Neuron (in vitro differentiated cells): ENCODE data around the gene CFAP410.

Experiments used
- H2AFZ ChIP-seq: one replicate; pipeline ENCODE4 v1.6.1; 2013; ENCODE audit warnings: low read depth, mild to moderate bottlenecking, inconsistent platforms, low read length, moderate library complexity
- H3K27me3 ChIP-seq: one replicate; pipeline ENCODE4 v1.6.1; 2013; ENCODE audit warnings: low read length; ENCODE audit not compliant: insufficient read depth
- H3K36me3 ChIP-seq: one replicate; pipeline ENCODE4 v1.6.1; 2013; ENCODE audit warnings: low read length; ENCODE audit not compliant: insufficient read depth
- H3K4me1 ChIP-seq: one replicate; pipeline ENCODE4 v1.6.1; 2013; ENCODE audit warnings: low read length; ENCODE audit not compliant: insufficient read depth
- H3K4me3 ChIP-seq: 2 replicates; pipeline ENCODE4 v1.5.1; 2013; ENCODE audit warnings: mild to moderate bottlenecking, low read length, moderate library complexity
- H3K9me3 ChIP-seq: one replicate; pipeline ENCODE4 v1.6.1; 2013; ENCODE audit warnings: low read length

The CFAP410 gene

DNA sequence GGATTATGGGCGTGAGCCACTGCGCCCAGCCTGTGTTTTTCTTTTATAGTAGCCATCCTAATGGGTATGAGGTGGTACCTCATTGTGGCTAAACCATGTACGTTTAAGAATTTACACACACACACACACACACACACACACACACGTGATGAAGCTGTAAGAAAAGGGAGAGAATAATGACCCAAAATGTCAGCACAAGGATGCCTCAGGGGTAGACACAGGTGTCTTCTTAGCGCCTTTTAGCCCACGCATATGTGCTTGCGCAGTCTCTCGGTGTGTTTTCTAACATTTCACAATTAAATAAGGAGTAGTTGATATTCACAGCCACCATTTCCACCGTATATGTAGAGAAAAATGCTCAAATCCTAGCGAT lies 40.1 kb downstream of the CFAP410 start:
- H3K27me3 ChIP-seq, result peaks cover 5% of the 10 kb centered on the region
- no peaks in the 10 kb centered on the region for H3K36me3 ChIP-seq
- H3K4me1 ChIP-seq, result peaks cover 38% of the 10 kb centered on the region
- H3K4me3 ChIP-seq, result peak overlapping the region; percentile 63
- peak overlapping the region; percentile 81 for H2AFZ ChIP-seq
- no peaks in the 10 kb centered on the region for H3K9me3 ChIP-seq

DNA sequence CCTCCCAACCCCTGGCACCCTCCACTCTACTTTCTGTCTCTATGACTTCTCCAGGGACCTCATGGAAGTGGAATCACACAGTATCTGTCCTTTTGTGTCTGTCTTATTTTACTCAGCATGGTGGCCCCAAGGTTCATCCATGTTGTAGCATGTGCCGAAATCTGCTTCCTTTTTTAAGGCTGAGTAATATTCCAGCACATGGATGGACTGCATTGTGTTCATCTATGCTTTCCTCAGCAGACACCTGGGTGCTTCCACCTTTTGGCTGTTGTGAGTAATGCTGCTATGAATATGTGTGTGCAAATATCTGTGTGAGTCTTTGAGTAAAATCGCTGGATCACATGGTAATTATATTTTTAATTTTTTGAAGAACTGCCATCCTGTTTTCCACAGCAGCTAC lies 40.9 kb downstream of the CFAP410 start:
- peaks cover 30% of the 10 kb centered on the region for H3K4me1 ChIP-seq
- H2AFZ ChIP-seq, result no peak overlapping the region
- H3K9me3 ChIP-seq, result no peaks in the 10 kb centered on the region
- H3K4me3 ChIP-seq, result no peak overlapping the region
- peaks cover 5% of the 10 kb centered on the region for H3K27me3 ChIP-seq
- no peaks in the 10 kb centered on the region for H3K36me3 ChIP-seq

DNA sequence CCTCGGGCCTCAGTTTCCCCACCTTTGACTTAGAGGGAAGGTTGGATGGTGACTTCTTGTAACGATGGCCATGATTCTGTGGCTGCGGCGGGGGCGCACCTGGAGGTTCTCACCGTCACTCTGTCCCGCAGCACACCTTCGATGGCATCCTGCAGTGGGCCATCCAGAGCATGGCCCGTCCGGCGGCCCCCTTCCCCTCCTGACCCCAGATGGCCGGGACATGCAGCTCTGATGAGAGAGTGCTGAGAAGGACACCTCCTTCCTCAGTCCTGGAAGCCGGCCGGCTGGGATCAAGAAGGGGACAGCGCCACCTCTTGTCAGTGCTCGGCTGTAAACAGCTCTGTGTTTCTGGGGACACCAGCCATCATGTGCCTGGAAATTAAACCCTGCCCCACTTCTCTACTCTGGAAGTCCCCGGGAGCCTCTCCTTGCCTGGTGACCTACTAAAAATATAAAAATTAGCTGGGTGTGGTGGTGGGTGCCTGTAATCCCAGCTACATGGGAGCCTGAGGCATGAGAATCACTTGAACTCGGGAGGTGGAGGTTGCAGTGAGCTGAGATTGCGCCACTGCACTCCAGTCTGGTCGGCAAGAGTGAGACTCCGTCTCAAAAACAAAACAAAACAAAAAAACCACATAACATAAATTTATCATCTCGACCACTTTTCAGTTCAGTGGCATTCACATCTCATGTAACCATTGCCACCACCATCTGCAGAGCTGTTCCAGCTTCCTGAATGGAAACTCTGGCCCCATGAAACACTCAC lies 41.5 kb downstream of the CFAP410 start:
- Histone ChIP-seq H3K4me3 (no peak overlapping the region), H3K9me3 (no peaks in the 10 kb centered on the region), H3K36me3 (no peaks in the 10 kb centered on the region), H3K27me3 (peaks cover 5% of the 10 kb centered on the region), H2AFZ (no peak overlapping the region), H3K4me1 (peaks cover 30% of the 10 kb centered on the region)

DNA sequence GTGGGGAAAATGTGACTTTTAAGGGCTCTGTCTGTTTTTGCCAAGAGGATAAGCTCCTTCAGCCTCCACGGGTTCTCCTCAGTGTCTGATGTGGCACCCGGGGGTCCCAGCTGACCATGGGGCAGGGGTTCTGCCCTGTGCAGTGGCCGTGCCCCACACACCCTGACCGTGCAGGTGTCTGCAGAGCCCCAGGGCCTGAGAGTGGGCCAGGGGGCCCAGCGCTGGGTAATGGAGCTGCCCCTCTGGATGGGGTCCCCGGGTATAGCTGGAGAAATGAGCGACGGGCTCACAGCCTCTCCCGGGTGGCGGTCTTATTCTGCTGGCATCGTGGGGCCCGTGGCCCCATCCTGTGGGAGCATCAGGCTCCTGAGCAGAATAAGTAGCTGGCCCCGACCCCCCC lies 42.3 kb downstream of the CFAP410 start:
- Histone ChIP-seq H3K36me3 (no peaks in the 10 kb centered on the region), H2AFZ (no peak overlapping the region), H3K4me3 (no peak overlapping the region), H3K4me1 (peaks cover 30% of the 10 kb centered on the region), H3K9me3 (no peaks in the 10 kb centered on the region), H3K27me3 (peaks cover 5% of the 10 kb centered on the region)

DNA sequence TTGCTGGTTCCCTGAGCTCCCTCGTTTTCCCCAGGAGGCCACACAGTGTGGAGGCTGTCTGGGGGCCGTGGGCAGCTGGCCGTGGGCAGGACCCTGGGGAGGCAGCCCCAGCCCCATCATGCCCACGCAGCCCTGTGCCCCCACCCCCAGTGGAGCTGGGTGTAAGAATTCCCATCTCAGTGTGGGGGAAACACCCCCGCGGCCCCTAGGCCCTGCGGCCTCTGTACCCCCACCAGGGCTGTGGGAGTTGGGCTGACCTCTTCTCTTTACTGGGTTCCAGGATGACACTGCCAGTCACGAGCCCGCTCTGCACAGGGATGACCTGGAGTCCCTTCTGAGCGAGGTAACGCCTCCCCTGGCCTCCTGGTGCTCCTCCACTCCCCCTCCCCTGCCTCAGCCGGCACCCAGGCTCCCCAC lies 43.1 kb downstream of the CFAP410 start:
- no peak overlapping the region for H3K4me3 ChIP-seq
- H3K36me3 ChIP-seq, result no peaks in the 10 kb centered on the region
- peaks cover 26% of the 10 kb centered on the region for H3K4me1 ChIP-seq
- H3K9me3 ChIP-seq, result no peaks in the 10 kb centered on the region
- H2AFZ ChIP-seq, result no peak overlapping the region
- peaks cover 6% of the 10 kb centered on the region for H3K27me3 ChIP-seq

DNA sequence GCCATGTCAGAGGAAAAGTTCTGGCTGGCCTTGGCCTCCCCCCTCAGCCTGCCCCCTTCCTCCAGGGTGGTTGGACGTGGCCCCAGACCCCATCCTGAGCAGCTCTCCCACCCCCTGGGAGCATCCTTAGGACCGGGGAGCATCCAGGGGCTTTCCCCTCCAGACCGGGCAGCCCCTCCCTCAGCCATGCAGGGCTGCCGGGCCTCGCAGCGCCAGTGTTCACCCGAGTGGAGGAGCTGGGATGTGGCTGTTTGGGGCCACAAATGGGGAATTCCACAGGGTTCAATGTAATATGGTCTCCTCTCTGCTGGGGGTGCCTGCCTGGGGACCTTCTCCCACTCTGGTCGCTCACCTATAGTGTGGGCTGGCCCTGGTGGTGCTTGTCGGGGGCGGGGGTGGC lies 43.5 kb downstream of the CFAP410 start:
- Histone ChIP-seq H2AFZ (no peak overlapping the region), H3K9me3 (no peaks in the 10 kb centered on the region), H3K36me3 (no peaks in the 10 kb centered on the region), H3K4me3 (no peak overlapping the region), H3K27me3 (peaks cover 11% of the 10 kb centered on the region), H3K4me1 (peaks cover 21% of the 10 kb centered on the region)

DNA sequence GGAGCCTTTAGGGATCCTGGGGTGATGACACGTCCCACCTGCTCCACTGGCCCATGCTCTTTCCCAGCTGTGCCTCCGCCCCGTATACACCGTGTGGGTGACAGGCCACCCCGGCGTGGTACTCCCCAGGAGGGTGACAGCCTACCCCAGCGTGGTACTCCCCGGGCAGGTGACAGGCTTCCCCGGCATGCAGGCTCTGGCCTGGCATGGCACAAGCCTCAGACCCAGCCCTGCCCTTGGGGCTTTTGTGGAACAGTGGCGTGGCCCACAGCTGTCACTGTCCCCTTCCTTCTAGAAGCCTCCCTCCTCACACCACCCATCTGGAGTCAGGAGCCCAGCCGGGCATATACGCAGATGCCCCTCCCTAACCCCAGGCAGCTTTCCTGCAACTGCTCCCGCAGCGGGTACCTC lies 44.0 kb downstream of the CFAP410 start:
- H3K4me1 ChIP-seq, result peaks cover 20% of the 10 kb centered on the region
- H3K27me3 ChIP-seq, result peaks cover 16% of the 10 kb centered on the region
- no peaks in the 10 kb centered on the region for H3K36me3 ChIP-seq
- no peaks in the 10 kb centered on the region for H3K9me3 ChIP-seq
- no peak overlapping the region for H2AFZ ChIP-seq
- H3K4me3 ChIP-seq, result no peak overlapping the region

DNA sequence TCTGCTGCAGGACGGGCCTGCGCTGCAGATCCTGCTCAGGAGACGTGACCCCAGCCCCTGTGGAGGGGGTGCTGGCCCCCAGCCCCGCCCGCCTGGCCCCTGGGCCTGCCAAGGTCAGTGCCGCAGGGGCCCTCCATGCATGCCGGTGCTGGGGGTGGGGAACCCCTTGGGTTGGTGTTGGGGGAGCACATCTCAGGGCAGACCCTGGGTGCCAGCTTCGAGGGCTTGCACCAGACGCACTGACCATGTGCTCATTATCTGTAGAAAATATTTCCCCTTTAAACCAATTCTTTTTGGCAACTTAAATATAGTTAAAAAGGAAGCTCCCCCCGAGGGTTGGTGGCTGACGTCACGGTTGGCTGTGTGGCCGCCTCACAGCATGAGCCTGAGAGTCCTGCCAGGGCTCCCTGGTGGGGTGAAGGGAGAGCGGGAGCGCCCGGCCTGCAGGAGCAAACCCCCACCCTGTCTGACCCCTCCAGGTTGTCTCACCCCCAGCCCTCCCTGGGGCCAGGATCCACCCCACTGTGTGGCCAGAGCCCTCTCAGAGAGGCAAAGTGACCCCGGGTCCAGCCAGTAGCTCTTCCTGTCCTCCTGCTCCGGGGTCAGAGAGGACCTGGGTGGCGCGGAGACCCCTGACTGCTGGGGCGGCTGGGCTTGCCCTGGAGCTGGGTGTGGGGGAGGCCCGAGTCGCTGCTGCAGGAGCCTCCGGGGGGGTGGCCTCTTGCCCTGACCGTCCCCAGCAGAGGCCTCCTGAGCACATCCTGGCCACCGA lies 44.6 kb downstream of the CFAP410 start:
- Histone ChIP-seq H3K36me3 (no peaks in the 10 kb centered on the region), H3K9me3 (no peaks in the 10 kb centered on the region), H3K4me1 (peaks cover 20% of the 10 kb centered on the region)

DNA sequence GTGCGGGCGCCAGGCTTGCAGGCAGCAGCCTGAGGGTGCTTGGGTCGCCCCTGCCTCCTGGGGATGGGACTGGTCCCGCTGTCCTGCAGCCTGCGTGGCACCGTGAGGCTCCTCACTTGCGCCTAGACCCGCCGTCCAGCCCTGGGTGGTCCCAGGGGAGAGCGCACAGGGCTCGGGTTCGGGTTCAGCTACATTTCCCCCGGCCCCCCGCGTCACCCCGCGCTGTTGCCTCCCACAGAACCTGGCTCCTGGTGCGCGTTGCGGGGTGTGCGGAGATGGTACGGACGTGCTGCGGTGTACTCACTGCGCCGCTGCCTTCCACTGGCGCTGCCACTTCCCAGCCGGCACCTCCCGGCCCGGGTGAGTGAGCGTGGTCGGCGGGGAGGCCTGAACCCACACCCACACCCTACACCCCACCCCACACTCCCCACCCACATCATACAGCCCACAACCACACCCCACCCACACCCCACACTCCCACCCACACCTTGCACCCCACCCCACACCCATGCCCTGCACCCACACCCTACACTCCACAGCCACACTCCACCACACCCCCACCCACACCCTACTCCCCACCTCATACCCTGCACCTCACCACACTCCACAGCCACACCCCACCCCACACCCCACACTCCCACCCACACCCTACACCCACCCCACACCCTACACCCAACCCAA lies 45.5 kb downstream of the CFAP410 start:
- Histone ChIP-seq H3K36me3 (no peaks in the 10 kb centered on the region), H3K4me1 (peaks cover 15% of the 10 kb centered on the region), H2AFZ (no peak overlapping the region), H3K9me3 (no peaks in the 10 kb centered on the region), H3K27me3 (peaks cover 25% of the 10 kb centered on the region), H3K4me3 (no peak overlapping the region)

More for the DNA sequence above, 44.6 kb downstream of the CFAP410 start:
- Histone ChIP-seq H2AFZ (no peak overlapping the region), H3K27me3 (peaks cover 17% of the 10 kb centered on the region), H3K4me3 (no peak overlapping the region)

DNA sequence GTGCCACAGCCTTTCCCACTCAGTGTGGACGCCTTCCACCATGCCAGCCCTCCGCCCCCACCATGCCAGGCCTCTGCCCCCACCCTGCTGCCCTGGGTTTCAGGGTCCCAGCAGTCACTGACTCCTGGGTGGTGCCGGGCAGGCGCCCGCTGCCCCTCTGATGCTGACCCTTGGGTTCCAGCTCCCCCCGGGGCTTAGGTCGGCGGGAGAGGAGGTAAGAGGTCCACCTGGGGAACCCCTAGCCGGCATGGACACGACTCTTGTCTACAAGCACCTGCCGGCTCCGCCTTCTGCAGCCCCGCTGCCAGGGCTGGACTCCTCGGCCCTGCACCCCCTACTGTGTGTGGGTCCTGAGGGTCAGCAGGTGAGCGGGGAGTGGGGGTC lies 46.4 kb downstream of the CFAP410 start:
- Histone ChIP-seq H3K4me1 (peaks cover 15% of the 10 kb centered on the region), H2AFZ (no peak overlapping the region), H3K4me3 (no peak overlapping the region), H3K9me3 (no peaks in the 10 kb centered on the region), H3K27me3 (peaks cover 33% of the 10 kb centered on the region), H3K36me3 (no peaks in the 10 kb centered on the region)

DNA sequence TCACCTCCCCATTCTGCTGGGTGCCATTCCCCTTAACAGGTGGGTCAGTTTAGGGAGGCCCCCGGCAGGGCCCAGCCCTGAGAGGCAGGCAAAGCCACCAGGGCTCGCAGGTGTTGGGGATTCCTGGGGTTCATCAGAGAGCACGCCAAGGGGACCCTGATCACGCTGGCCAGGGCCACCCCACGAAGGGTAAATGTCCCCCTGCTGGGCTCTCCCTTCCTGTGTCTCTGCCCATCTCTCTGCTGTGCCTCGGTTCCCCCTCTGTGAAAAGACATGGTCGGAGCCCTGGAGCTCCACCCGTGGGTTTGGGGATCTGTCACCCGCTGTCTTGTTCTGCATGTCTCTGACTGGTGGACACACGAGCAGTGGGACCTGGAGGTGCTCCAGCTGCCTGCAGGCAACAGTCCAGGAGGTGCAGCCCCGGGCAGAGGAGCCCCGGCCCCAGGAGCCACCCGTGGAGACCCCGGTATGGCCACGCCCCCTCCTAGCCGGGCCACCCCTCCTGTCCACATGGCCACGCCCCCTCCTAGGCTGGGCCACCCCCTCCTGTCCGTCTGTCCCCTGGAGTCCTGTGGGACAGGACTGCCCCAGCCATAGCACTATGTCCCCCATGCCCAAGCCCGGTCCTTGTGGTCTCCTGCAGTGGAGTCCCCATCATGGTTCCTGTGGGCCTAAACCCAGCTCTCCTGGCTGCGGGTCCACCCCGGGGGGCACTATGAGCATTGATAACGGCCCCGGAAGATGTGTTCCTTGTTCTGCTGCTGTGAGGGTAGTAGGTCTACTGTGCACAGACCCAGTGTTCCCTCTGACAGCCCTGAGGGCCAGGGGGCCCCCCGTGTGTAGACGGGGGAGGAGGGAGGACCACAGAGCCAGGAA lies 47.0 kb downstream of the CFAP410 start:
- Histone ChIP-seq H3K27me3 (peaks cover 39% of the 10 kb centered on the region), H3K36me3 (no peaks in the 10 kb centered on the region), H3K9me3 (no peaks in the 10 kb centered on the region), H3K4me3 (no peak overlapping the region), H2AFZ (no peak overlapping the region), H3K4me1 (peaks cover 15% of the 10 kb centered on the region)

DNA sequence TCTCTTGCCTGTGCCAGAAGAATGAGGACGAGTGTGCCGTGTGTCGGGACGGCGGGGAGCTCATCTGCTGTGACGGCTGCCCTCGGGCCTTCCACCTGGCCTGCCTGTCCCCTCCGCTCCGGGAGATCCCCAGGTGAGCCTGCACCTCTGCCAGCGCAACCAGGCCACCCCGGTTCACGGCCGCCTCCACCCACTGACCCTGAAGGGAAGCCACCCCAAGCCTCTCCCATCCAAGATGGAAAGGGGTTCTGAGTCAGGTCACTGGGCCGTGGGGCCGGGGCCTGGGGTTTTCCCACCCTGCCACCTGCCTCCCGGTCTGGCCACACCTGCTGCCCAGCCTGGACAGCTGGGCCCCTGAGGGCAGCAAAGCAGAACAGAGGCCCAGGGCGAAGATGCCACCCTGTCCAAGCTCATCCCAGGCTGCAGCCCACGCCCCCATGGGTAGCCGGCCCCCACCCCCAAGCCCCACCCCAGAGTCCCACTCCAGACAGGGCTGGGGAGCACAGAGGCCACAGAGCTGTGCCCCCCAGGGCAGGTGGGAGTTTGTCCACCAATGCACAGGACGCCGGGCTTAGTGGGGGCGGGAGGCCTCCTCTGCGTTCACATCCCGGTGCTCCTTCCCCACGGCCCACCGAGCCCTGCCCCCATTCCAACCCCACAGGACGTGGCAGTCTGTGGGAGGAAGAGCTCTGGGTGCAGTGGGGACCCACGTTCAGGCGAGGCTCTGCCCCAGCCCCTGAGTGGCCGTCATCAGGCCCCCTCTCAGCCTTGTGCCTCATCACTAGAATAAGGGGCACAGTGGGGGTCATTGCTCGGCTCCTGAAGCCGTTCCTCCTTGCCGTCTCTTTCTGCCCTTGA lies 47.9 kb downstream of the CFAP410 start:
- H3K4me1 ChIP-seq, result peaks cover 15% of the 10 kb centered on the region
- H3K27me3 ChIP-seq, result peaks cover 47% of the 10 kb centered on the region
- H3K9me3 ChIP-seq, result no peaks in the 10 kb centered on the region
- no peak overlapping the region for H2AFZ ChIP-seq
- H3K36me3 ChIP-seq, result no peaks in the 10 kb centered on the region
- H3K4me3 ChIP-seq, result no peak overlapping the region
